ENCODE results near the gene ELP1.
"Not testable (repeated sequence)": the region's sequence is repeated elsewhere in the genome, so short reads cannot be mapped to it uniquely, and the experiment has no call there.

The ELP1 gene

GRCh38 chr9:108854094-108854493, 79.8 kb downstream of the ELP1 start:
- no peak for DNase-seq
- ATAC-seq, result no peak

GRCh38 chr9:108852079-108852478, 81.8 kb downstream of the ELP1 start:
- DNase-seq (no peak), ATAC-seq (no peak)

DNA sequence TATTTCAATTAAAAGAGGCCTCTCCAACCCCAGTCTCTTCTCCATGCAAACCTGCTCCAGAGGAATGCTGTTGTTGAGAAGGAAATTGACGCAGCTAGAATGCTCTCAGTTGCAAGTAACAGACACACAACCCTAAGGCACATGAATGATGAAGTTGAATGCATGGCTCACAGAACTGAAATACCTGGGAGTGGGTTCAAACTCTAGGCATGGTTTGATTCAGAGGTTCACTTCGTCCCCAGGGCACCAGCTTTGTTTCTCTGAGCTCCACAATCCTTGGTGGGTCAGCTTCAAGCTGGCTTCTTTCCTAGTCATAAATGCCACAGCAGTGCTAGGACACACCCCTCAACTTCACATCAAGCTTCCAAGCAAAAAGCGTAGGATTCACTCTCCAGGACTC, 82.8 kb downstream of the ELP1 start:
- ATAC-seq (no peak), DNase-seq (no peak)

- DNase-seq, result no peak
- ATAC-seq, result no peak
Observed at GRCh38 chr9:108850293-108850897, 83.5 kb downstream of the ELP1 start.

- not testable (repeated sequence) for ATAC-seq, DNase-seq
Observed at GRCh38 chr9:108848296-108848695, 85.6 kb downstream of the ELP1 start.

- ATAC-seq (no peak), DNase-seq (no peak)
Observed at GRCh38 chr9:108845947-108846346, 88.0 kb downstream of the ELP1 start.

DNA sequence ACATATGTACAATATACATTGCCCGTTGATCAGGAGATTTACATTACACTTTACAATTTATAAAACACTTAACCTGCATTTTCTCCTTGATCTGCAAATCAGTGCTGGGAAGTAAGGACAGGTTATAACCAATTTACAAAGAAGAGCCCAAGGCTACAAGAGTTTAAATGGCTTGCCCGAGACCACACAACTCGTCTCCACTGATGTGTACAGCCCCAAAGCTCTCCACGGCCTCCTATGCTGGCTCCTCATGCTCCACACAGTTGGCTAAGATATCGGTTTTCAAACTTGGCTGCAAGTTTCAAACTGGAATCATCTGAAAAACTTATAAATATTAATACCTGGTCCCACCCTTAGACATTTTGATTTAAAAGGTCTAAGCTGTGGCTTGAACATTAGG, 88.4 kb downstream of the ELP1 start:
- ATAC-seq (no peak), DNase-seq (no peak)

DNA sequence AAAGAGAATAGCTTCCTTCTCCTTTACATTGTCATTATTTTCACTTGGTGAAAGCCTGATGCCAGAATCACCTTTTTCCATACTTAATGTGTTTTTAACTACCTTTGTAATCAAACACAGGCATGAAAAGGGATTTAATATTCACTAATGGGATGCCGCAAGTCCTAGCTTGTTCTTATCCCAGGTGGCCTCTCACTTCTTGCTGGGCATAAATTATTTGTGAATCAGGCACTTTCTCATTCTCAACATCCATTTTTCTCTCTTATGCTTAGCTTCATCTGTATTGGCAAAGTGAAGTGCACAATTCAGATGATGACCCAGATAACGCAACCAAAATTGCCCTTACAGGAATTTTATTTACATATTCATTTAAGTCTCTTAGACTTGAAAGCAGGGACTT, 89.1 kb downstream of the ELP1 start:
- DNase-seq, result no peak
- no peak for ATAC-seq

- ATAC-seq (no peak), DNase-seq (no peak)
Observed at GRCh38 chr9:108844391-108844790, 89.5 kb downstream of the ELP1 start.

DNA sequence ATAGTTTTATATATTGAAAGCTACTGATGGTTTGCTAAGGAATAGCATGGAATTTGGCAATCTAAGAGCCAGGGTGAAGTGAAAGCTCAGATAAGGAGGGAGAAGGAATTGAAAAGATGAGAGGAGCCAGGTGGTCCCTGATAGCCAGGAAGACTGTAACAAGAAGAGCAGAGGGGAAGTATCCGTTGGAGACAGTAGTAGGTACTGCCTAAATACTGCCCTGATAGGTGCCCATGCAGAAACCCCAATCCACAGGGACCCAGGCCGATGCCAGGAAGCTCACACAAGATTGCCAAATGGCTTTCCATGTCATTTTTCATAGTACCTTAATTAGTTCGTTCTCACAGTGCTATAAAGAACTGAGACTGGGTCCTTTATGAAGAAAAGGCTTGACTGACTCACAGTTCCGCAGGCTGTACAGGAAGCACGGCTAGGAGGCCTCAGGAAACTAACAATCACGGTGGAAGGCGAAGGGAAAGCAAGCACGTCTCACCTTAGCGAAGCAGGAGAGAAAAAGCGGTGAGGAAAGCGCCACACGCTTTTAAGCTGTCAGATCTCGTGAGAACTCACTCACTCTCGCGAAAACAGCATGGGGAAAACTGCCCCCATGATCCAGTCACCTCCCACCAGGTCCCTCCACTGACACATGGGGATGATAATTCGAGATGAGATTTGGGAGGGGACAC, 91.2 kb downstream of the ELP1 start:
- DNase-seq, result no peak
- ATAC-seq, result no peak

GRCh38 chr9:108839561-108839960, 94.4 kb downstream of the ELP1 start:
- ATAC-seq, DNase-seq: not testable (repeated sequence)

GRCh38 chr9:108838017-108838416, 95.9 kb downstream of the ELP1 start:
- no peak for DNase-seq
- no peak for ATAC-seq

GRCh38 chr9:108837530-108837929, 96.4 kb downstream of the ELP1 start:
- DNase-seq (no peak), ATAC-seq (no peak)

- DNase-seq (no peak), ATAC-seq (no peak)
Observed at GRCh38 chr9:108836781-108837180, 97.1 kb downstream of the ELP1 start.

GRCh38 chr9:108836319-108836718, 97.6 kb downstream of the ELP1 start:
- ATAC-seq (no peak), DNase-seq (no peak)

DNA sequence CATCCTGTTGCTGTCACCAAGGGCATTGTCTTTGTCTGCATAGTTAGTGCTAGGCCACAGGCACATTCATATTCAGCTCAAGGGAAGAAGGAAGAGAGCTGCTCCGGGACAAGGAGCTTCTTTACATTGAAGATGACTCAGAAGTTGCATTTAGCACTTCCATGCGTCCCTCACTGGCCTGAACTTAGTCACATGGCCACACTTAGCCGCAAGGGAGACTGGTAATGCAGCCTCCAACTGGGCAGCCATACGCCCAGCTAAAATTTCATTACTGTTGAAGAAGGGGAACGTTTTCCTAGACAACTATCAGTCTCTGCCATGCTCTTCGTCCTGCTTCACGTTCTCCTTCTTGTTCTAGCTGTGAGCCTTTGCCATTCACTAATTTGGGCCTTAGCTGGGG, 98.1 kb downstream of the ELP1 start:
- DNase-seq (no peak), ATAC-seq (no peak)

GRCh38 chr9:108834959-108835665, 98.8 kb downstream of the ELP1 start:
- DNase-seq (no peak), ATAC-seq (no peak)

DNA sequence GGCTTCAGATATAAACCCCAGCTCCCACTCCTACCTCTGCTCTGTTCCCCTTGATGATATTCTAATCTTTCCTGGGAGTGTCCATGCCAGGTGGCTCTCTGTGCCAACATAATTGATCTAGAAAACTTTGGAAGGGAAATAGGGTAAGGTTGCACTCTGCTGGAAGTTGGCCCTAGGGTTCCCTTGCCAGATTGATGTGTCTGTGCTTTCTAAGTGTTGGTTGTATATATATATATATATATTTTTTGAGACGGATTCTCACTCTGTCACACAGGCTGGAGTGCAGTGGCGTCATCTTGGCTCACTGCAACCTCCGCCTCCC, 101.8 kb downstream of the ELP1 start:
- ATAC-seq, result no peak
- DNase-seq, result no peak

- DNase-seq, result no peak
- no peak for ATAC-seq
Observed at GRCh38 chr9:108831496-108832178, 102.3 kb downstream of the ELP1 start.

GRCh38 chr9:108830272-108830671, 103.7 kb downstream of the ELP1 start:
- DNase-seq (no peak), ATAC-seq (no peak)

- DNase-seq (no peak), ATAC-seq (no peak)
Observed at GRCh38 chr9:108823829-108824228, 110.1 kb downstream of the ELP1 start.

Measured in stimulated activated naive CD8-positive, alpha-beta T cell treated with anti-CD3 and anti-CD28 coated beads, Interleukin-15, Interleukin-2, amounts not matched to agents 100 U/mL and 50 U/mL, for 24 hours (primary cell).